ENCODE results near the gene SLCO3A1.
"Not testable (repeated sequence)": the region's sequence is repeated elsewhere in the genome, so short reads cannot be mapped to it uniquely, and the experiment has no call there.

SLCO3A1 gene

DNA sequence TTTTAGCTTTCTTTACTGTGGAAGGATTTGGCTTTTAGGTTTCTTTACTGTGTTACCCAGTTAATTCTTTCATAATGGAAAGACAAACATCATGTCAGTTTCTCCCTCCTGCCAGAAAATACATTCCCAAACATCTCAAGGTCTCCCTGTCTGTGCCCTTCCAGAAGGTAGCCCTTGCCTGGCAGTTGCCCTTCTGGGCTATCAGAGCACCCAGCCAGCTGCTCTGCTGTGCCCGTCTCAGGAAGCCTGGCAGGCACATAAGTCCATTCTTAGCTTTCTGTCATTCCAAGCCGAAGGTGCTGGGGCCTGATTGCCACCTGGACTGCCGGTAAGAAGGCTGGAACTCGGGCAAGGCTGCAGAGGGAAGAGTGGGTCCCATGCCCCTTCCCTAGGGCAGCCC is 203.4 kb downstream of the SLCO3A1 start:
- Histone ChIP-seq H3K9ac (ENCODE audit: low read depth in 1 of 2, low read length in 2 of 2) (no peak overlapping the region), H3K4me3 (ENCODE audit: low read depth in 1 of 2, low read length in 2 of 2) (no peak overlapping the region), H3K27me3 (ENCODE audit: control insufficient read depth in 1 of 2, insufficient read depth in 2 of 2, low read length in 2 of 2) (no peaks in the 10 kb centered on the region), H3K4me1 (ENCODE audit: control insufficient read depth in 1 of 2, insufficient read depth in 2 of 2, low read length in 2 of 2) (no peaks in the 10 kb centered on the region), H3K9me3 (ENCODE audit: control insufficient read depth in 1 of 2, low read length in 2 of 2) (no peaks in the 10 kb centered on the region), H3K27ac (ENCODE audit: low read depth, low read length) (no peak overlapping the region), H3K36me3 (ENCODE audit: control insufficient read depth in 1 of 2, insufficient read depth in 2 of 2, low read length in 2 of 2) (no peaks in the 10 kb centered on the region)

DNA sequence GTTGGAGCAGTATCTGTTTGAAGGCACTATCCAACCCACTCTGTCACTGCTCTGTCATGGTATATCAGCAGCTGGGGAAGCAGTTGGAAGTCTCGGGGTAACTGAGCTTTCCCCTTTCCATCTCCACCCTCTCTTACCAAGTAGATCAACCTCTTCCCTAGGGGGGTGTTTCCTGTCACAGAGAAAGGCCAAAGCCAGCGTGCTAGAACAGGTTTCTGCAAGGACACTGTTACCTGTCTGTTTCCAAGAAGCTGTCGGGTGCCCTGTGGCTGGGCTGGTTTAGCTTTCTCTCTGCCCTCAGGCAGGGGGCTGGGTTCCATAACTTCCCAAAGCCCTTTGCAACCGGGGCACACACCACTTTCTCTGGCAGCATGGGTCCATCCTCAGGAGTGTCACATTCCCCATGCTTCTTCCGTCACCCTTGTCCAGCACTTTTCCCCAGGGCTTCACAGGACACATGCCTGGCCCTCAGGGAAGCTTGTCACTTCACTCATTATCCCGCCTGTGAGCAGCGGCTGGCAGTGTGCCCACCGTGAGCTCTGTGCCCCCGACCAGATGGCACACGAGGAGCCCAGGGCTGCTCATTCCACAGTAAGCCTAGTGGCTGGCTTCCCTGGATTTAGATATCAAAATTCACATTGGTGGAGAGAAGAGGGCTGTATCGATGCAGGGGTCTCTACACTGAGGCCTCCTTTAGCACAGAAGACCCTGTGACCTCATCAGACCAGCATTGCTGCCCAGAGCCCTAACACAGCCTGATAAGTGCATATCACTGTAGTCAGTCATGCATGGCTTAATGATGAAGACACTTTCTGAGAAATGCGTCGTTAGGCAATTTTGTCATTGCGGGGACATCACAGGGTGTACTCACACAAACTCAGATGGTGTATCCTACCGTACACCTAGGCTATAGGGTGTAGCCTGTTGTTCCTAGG is 205.8 kb downstream of the SLCO3A1 start:
- Histone ChIP-seq H3K36me3 (ENCODE audit: control insufficient read depth in 1 of 2, insufficient read depth in 2 of 2, low read length in 2 of 2) (no peaks in the 10 kb centered on the region), H3K9ac (ENCODE audit: low read depth in 1 of 2, low read length in 2 of 2) (no peak overlapping the region), H3K4me3 (ENCODE audit: low read depth in 1 of 2, low read length in 2 of 2) (no peak overlapping the region), H3K9me3 (ENCODE audit: control insufficient read depth in 1 of 2, low read length in 2 of 2) (no peaks in the 10 kb centered on the region), H3K27ac (ENCODE audit: low read depth, low read length) (no peak overlapping the region), H3K27me3 (ENCODE audit: control insufficient read depth in 1 of 2, insufficient read depth in 2 of 2, low read length in 2 of 2) (no peaks in the 10 kb centered on the region), H3K4me1 (ENCODE audit: control insufficient read depth in 1 of 2, insufficient read depth in 2 of 2, low read length in 2 of 2) (no peaks in the 10 kb centered on the region)

DNA sequence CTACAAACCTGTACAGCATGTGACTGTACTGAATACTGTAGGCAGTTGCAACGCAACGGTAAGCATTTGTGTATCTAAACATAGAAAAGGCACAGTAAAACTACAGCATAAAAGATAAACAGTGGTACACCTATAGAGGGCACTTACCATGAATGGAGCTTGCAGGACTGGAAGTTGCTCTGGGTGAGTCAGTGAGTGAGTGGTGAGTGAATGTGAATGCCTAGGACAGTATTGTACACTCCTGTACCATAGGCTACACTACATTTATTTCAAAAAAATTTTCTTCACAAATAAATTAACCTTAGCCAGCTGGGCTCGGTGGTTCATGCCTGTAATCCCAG is 206.4 kb downstream of the SLCO3A1 start:
- not testable (repeated sequence) for H3K4me1 ChIP-seq (ENCODE audit: control insufficient read depth in 1 of 2, insufficient read depth in 2 of 2, low read length in 2 of 2); H3K9me3 ChIP-seq (ENCODE audit: control insufficient read depth in 1 of 2, low read length in 2 of 2)

DNA sequence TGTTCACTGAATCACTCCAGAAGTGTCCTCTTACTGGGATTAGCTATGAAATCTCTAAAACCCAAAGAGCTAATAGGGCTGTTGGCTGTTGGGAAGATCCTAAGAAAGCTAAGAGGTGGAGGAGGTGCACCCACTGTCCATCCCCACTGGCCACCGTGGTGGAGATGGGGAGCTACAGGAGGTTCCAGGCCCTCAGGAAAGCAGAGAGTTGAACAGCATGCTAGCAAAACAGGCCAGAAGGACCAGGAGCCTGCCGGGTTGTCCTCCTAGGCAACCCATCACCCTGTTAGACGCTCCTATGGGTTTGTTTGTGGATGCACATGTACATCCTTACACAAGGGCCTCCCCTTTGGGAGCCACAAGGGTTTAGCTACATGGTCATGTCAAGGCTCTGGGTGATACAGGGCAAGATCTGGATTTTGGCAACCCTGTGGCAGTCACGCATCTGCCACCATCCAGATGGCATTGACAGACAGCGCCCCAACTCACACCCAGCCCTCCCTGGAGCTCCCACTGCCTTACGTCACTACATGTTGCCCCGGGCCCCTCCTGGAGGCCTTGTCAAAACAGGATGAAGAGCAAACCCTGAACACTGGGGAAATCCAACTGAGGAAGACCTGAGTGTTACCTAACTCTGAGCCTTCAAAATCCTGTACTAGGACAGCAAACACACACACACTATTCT is 208.1 kb downstream of the SLCO3A1 start:
- Histone ChIP-seq H3K27ac (ENCODE audit: low read depth, low read length) (no peak overlapping the region), H3K9me3 (ENCODE audit: control insufficient read depth in 1 of 2, low read length in 2 of 2) (no peaks in the 10 kb centered on the region), H3K9ac (ENCODE audit: low read depth in 1 of 2, low read length in 2 of 2) (no peak overlapping the region), H3K27me3 (ENCODE audit: control insufficient read depth in 1 of 2, insufficient read depth in 2 of 2, low read length in 2 of 2) (no peaks in the 10 kb centered on the region), H3K4me1 (ENCODE audit: control insufficient read depth in 1 of 2, insufficient read depth in 2 of 2, low read length in 2 of 2) (no peaks in the 10 kb centered on the region), H3K4me3 (ENCODE audit: low read depth in 1 of 2, low read length in 2 of 2) (no peak overlapping the region), H3K36me3 (ENCODE audit: control insufficient read depth in 1 of 2, insufficient read depth in 2 of 2, low read length in 2 of 2) (no peaks in the 10 kb centered on the region)

More for the DNA sequence above, 206.4 kb downstream of the SLCO3A1 start:
- not testable (repeated sequence) for H3K9ac ChIP-seq (ENCODE audit: low read depth in 1 of 2, low read length in 2 of 2); H3K27me3 ChIP-seq (ENCODE audit: control insufficient read depth in 1 of 2, insufficient read depth in 2 of 2, low read length in 2 of 2); H3K27ac ChIP-seq (ENCODE audit: low read depth, low read length); H3K36me3 ChIP-seq (ENCODE audit: control insufficient read depth in 1 of 2, insufficient read depth in 2 of 2, low read length in 2 of 2); H3K4me3 ChIP-seq (ENCODE audit: low read depth in 1 of 2, low read length in 2 of 2)

DNA sequence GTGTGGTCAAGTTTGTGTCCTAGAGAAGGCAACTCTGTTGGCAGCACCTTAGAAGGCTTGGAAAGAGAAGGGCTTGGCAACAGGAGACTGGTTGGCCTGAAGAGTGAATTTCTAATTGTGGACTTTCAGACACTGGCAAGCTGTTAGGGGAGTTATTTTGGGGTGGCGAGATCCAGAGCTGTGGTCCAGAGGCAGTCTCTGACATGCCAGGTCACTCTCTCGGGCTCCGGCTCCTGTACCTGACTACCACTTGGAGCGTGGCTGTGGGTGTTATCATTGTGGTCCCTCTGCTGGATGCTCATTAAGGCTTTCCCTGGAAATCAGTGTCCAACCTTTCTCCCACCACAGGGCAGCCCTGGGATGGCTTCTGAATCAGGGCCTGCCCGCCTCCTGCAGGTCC is 209.0 kb downstream of the SLCO3A1 start:
- H3K9me3 ChIP-seq (ENCODE audit: control insufficient read depth in 1 of 2, low read length in 2 of 2), result no peaks in the 10 kb centered on the region
- H3K27ac ChIP-seq (ENCODE audit: low read depth, low read length), result no peak overlapping the region
- no peaks in the 10 kb centered on the region for H3K36me3 ChIP-seq (ENCODE audit: control insufficient read depth in 1 of 2, insufficient read depth in 2 of 2, low read length in 2 of 2)
- H3K27me3 ChIP-seq (ENCODE audit: control insufficient read depth in 1 of 2, insufficient read depth in 2 of 2, low read length in 2 of 2), result no peaks in the 10 kb centered on the region
- H3K4me1 ChIP-seq (ENCODE audit: control insufficient read depth in 1 of 2, insufficient read depth in 2 of 2, low read length in 2 of 2), result no peaks in the 10 kb centered on the region
- H3K4me3 ChIP-seq (ENCODE audit: low read depth in 1 of 2, low read length in 2 of 2), result no peak overlapping the region
- H3K9ac ChIP-seq (ENCODE audit: low read depth in 1 of 2, low read length in 2 of 2), result no peak overlapping the region

DNA sequence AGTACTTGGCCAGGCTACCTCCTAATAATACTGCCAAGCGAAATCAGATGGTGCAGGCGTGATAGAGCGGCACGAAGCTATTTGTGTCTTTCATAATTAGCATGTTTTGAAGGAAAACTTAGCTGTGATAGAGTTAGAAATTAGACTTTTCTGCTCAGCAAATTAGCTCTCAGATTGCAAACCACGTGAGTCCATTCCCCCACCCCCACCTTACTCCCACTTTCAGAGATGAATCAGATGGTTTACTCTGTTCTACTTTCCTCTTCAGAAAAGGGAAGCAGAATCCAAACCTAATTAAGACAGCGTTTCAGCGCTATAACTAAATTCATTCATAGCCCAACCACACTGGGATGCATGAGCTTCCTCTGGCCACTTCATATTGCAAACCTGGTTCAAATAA is 214.6 kb downstream of the SLCO3A1 start:
- Histone ChIP-seq H3K9ac (ENCODE audit: low read depth in 1 of 2, low read length in 2 of 2) (no peak overlapping the region), H3K4me1 (ENCODE audit: control insufficient read depth in 1 of 2, insufficient read depth in 2 of 2, low read length in 2 of 2) (peaks cover 0 to 4% of the 10 kb centered on the region in 2 donors), H3K27ac (ENCODE audit: low read depth, low read length) (no peak overlapping the region), H3K27me3 (ENCODE audit: control insufficient read depth in 1 of 2, insufficient read depth in 2 of 2, low read length in 2 of 2) (no peaks in the 10 kb centered on the region), H3K36me3 (ENCODE audit: control insufficient read depth in 1 of 2, insufficient read depth in 2 of 2, low read length in 2 of 2) (no peaks in the 10 kb centered on the region), H3K4me3 (ENCODE audit: low read depth in 1 of 2, low read length in 2 of 2) (no peak overlapping the region), H3K9me3 (ENCODE audit: control insufficient read depth in 1 of 2, low read length in 2 of 2) (no peaks in the 10 kb centered on the region)

DNA sequence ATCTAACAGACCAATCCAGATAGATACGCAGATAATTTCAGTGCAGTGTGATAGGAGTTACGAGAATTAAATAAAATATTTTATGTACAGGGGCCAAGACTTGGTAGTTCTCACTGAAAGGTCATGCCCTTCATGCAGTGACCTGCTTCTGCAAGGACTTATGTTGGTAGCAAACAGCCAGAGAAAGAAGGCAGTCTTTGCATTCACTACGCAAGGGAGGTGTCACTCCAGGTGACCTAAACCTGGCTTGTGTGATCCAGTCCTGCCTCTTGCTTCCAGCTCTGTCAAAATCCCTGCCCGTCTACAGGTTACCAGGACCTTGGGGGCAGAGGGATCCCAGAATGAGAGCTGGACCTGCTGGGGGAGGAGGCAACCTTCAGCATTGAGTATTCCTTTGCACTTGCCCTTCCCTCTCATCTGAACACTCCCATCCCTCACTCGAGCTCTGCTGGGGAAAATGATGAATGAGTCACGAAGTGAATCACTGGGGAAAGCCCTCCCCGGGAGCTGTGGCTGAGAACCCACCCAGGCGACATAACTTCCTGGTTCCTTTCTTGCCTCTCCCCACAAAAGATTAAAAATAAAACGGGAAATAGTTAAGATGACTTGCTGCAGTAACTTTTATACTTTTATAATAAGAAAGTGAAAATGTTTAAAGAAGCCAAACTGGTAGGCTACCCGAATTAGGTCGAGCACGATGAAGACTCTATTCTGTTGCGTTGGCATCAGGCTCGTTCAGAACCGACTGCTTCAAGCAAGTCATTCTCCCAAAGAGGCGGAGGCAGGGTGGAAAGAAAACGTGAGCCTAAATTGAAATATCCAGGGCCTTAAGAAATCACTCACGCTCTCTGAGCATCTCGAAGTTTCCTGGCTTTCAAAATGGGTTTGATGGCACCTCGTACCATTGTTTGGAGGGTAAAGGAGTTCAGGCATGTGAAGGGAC is 216.1 kb downstream of the SLCO3A1 start:
- peaks cover 0 to 8% of the 10 kb centered on the region in 2 donors for H3K4me1 ChIP-seq (ENCODE audit: control insufficient read depth in 1 of 2, insufficient read depth in 2 of 2, low read length in 2 of 2)
- H3K9ac ChIP-seq (ENCODE audit: low read depth in 1 of 2, low read length in 2 of 2), result no peak overlapping the region
- H3K36me3 ChIP-seq (ENCODE audit: control insufficient read depth in 1 of 2, insufficient read depth in 2 of 2, low read length in 2 of 2), result no peaks in the 10 kb centered on the region
- H3K4me3 ChIP-seq (ENCODE audit: low read depth in 1 of 2, low read length in 2 of 2), result no peak overlapping the region
- no peak overlapping the region for H3K27ac ChIP-seq (ENCODE audit: low read depth, low read length)
- no peaks in the 10 kb centered on the region for H3K27me3 ChIP-seq (ENCODE audit: control insufficient read depth in 1 of 2, insufficient read depth in 2 of 2, low read length in 2 of 2)
- H3K9me3 ChIP-seq (ENCODE audit: control insufficient read depth in 1 of 2, low read length in 2 of 2), result no peaks in the 10 kb centered on the region

DNA sequence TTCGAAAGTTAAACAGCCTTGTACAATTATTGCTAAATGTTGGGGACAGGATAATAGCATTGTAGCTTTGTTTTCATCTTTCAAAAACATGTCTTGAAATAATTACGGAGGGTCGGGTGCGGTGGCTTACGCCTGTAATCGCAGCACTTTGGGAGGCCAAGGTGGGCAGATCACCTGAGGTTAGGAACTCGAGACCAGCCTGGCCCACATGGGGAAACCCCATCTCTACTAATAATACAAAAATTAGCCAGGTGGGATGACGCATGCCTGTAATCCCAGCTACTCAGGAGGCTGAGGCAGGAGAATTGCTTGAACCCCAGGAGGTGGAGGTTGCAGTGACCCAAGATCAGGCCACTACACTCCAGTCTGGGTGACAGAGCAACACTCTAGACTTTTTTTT is 216.7 kb downstream of the SLCO3A1 start:
- not testable (repeated sequence) for H3K36me3 ChIP-seq (ENCODE audit: control insufficient read depth in 1 of 2, insufficient read depth in 2 of 2, low read length in 2 of 2); H3K4me3 ChIP-seq (ENCODE audit: low read depth in 1 of 2, low read length in 2 of 2); H3K27me3 ChIP-seq (ENCODE audit: control insufficient read depth in 1 of 2, insufficient read depth in 2 of 2, low read length in 2 of 2); H3K27ac ChIP-seq (ENCODE audit: low read depth, low read length); H3K9me3 ChIP-seq (ENCODE audit: control insufficient read depth in 1 of 2, low read length in 2 of 2); H3K9ac ChIP-seq (ENCODE audit: low read depth in 1 of 2, low read length in 2 of 2)
- peaks cover 0 to 12% of the 10 kb centered on the region in 2 donors for H3K4me1 ChIP-seq (ENCODE audit: control insufficient read depth in 1 of 2, insufficient read depth in 2 of 2, low read length in 2 of 2)

DNA sequence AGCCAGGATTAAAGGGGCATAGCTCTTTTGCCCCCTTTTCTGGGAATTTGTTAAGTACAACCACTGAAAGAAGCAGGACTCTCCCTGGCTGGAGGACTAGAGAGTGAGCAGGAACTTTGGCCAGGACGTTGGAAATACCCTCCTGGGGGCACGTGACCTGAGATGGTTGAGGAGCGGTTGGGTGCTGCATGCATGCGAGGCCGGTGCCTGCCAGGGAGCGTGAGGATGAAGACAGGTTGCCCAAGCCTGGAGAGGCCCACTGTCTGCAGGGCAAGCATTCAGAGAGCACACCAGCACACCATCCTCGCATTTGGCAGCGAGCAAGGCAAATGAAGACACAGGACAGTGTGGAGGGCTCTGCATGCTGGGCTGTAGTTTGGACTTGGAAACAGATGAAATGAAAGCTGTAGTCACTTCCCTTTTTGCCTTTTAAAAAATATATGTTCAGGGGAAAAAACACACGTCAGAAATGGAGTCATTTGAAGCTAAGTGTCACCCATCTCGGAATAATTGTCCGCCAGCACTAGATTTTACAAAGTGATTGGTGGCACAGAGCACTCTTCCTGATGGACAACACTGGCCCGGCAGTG is 217.6 kb downstream of the SLCO3A1 start:
- H3K27ac ChIP-seq (ENCODE audit: low read depth, low read length), result no peak overlapping the region
- H3K36me3 ChIP-seq (ENCODE audit: control insufficient read depth in 1 of 2, insufficient read depth in 2 of 2, low read length in 2 of 2), result no peaks in the 10 kb centered on the region
- no peak overlapping the region for H3K4me3 ChIP-seq (ENCODE audit: low read depth in 1 of 2, low read length in 2 of 2)
- H3K9ac ChIP-seq (ENCODE audit: low read depth in 1 of 2, low read length in 2 of 2), result no peak overlapping the region
- no peaks in the 10 kb centered on the region for H3K27me3 ChIP-seq (ENCODE audit: control insufficient read depth in 1 of 2, insufficient read depth in 2 of 2, low read length in 2 of 2)
- peaks cover 0 to 12% of the 10 kb centered on the region in 2 donors for H3K4me1 ChIP-seq (ENCODE audit: control insufficient read depth in 1 of 2, insufficient read depth in 2 of 2, low read length in 2 of 2)
- no peaks in the 10 kb centered on the region for H3K9me3 ChIP-seq (ENCODE audit: control insufficient read depth in 1 of 2, low read length in 2 of 2)
